RCC 7860 (cell line): ENCODE measurements around the gene PALB2.

Experiments used
- DNase-seq: peaks from one replicate; pipeline ENCODE4 v3.0.0-alpha.2; 2015; ENCODE audit warnings: low spot score
- FAIRE-seq: peaks from 2 replicates; lab custom pipeline; 2012; peaks lifted over from hg19 to GRCh38; lab: Jason Lieb, UNC

Gene PALB2

DNA sequence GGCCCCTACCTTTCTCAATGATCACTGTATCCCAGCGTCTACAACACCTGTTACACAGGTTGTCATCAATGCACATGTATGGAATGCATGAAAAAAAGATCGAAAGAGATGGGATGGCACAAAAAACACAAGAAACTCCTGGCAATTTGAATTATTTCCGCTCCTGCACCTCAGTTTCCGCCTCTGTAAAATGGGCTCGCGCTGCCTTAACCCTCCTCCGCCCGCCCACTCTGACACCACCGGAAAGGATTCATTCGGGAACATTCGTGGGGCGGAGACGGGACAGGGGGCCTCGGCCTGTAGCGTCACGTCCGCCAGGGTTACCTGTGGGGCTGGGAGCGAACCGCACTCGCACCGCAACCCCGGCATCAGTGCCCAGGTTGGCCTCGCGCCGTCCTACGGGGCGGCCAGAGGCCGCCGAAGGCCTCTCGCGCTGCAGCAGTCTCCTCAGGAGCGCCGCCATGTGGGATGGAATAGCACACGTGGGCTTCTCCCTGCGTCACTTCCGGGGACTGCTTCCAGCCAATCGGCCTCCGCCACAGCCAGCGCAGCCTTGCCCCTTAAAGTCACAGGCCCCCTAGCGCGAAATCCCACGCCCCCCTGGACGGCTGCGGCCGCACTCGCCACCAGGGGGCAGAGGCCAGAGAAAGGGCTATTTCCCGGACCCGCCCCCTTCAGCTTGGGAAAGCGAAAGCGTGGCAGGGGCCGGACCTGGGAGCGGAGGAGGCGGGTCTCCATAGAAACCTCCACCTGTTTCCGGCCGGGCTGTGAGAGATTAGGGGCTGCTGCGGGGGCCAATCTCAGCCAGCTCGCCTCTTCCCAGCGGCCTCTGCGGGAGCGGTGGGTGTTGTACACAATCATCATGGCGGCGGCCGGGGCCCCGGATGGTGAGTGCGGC, 84.0 kb downstream of the PALB2 start, which contains the start of the genes EARS2 and UBFD1:
Gene EARS2, minus strand, starts transcription at position 470 of the 898 bp plus-strand sequence. Its CDS starts 7 bp downstream, at position 463.
Gene UBFD1, plus strand, starts transcription at position 847 of the 898 bp plus-strand sequence. Its CDS starts 16 bp downstream, at position 863.
- peak; percentile 86 for FAIRE-seq
- DNase-seq = peak; percentile 95

DNA sequence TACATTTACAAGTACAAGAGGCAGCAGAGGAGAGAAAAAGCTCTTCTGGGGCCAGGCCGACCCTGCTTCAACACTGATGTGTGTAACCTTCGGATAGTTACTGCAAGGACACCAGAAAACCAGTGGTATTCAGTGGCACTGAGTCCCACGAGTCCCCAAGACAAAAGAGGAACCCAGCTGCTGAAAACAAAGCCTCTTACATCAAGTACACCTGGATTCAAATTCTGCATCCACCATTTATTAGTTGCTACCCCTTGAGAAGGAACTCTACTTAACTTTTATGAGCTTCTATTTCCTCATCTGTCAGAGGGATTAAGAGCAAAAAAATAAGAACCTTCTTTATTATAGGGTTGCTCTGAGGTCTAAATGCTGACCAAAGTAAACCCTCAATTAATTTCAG, 86.6 kb downstream of the PALB2 start:
- no peak for DNase-seq
- FAIRE-seq = no peak
